SK-N-SH (cell line): ENCODE results near the gene PPP1R36. TPM values are rescaled to one million over a fixed set of nuclear protein-coding genes. Genes with fewer than 3 reads are reported as not detected.

ENCODE experiments used
- CTCF ChIA-PET: fragments of 300-600, 350-600 bp; formaldehyde crosslinking; extraction: SDS; loops from one replicate; lab custom pipeline; 2021; lab: Yijun Ruan, JAX
- POLR2A ChIA-PET: fragments of 350-600 bp; sonication (Branson Sonifier 250); formaldehyde crosslinking; extraction: SDS; loops from one replicate; lab custom pipeline; 2020; ENCODE audit warnings: antibody characterized with exemption, inconsistent platforms; lab: Yijun Ruan, JAX
- DNase-seq: peaks from one replicate; pipeline ENCODE4 v3.0.0; 2012
- H2AFZ ChIP-seq: fragments of 200-600 bp; sonication (generic); 2 replicates; pipeline ENCODE4 v1.8.1; 2016; ENCODE audit warnings: antibody characterized with exemption, mild to moderate bottlenecking, low read depth
- H3F3A ChIP-seq: fragments of 200-600 bp; sonication (generic); replicated peaks from 2 replicates; pipeline ENCODE3; 2016; ENCODE audit warnings: antibody characterized with exemption, mild to moderate bottlenecking; ENCODE audit not compliant: insufficient read depth
- H3K27ac ChIP-seq, 2 experiments: fragments of 200-500 bp in 1 of 2; fragments of 200-600 bp in 1 of 2; sonication (Bioruptor generic) in 1 of 2; sonication (generic), shearing (Covaris generic) in 1 of 2; 2 replicates each; pipeline versions ENCODE4 v1.5.1 to v1.6.1; 2014 to 2016; ENCODE audit warnings: low read depth in 2 of 2, inconsistent platforms in 1 of 2, low read length in 1 of 2, mild to moderate bottlenecking in 1 of 2, mixed read lengths in 1 of 2
- H3K27me3 ChIP-seq: fragments of 200-600 bp; sonication (generic), shearing (Covaris generic); 2 replicates; pipeline ENCODE4 v1.6.1; 2016; ENCODE audit warnings: mixed run types; ENCODE audit not compliant: insufficient read depth
- H3K36me3 ChIP-seq, 2 experiments: fragments of 200-500 bp in 1 of 2; fragments of 200-600 bp in 1 of 2; sonication (Bioruptor generic) in 1 of 2; sonication (generic) in 1 of 2; replicated peaks in 1 of 2; 2 replicates each; pipeline versions ENCODE3 to v1.5.1; 2014 to 2016; ENCODE audit warnings: low read length in 1 of 2, mild to moderate bottlenecking in 1 of 2; ENCODE audit not compliant: insufficient read depth in 2 of 2, control insufficient read depth in 1 of 2
- H3K4me1 ChIP-seq, 2 experiments: fragments of 200-500 bp in 1 of 2; fragments of 200-600 bp in 1 of 2; sonication (Bioruptor generic) in 1 of 2; sonication (generic), shearing (Covaris generic) in 1 of 2; 2 replicates each; pipeline versions ENCODE4 v1.5.1 to v1.6.1; 2014 to 2016; ENCODE audit warnings: low read depth in 1 of 2, low read length in 1 of 2, mixed run types in 1 of 2; ENCODE audit not compliant: insufficient read depth in 2 of 2, control insufficient read depth in 1 of 2
- H3K4me2 ChIP-seq: fragments of 200-600 bp; sonication (generic), shearing (Covaris generic); 2 replicates; pipeline ENCODE4 v1.6.1; 2017; ENCODE audit warnings: mixed run types
- H3K4me3 ChIP-seq, 2 experiments: fragments of 200-500 bp in 1 of 2; fragments of 200-600 bp in 1 of 2; sonication (Bioruptor generic) in 1 of 2; sonication (generic), shearing (Covaris generic) in 1 of 2; 2 replicates each; pipeline versions ENCODE4 v1.5.1 to v1.8.1; 2014 to 2016; ENCODE audit warnings: low read depth in 2 of 2, inconsistent platforms in 1 of 2, low read length in 1 of 2, mild to moderate bottlenecking in 1 of 2, mixed read lengths in 1 of 2, moderate library complexity in 1 of 2
- H3K79me2 ChIP-seq: fragments of 200-600 bp; sonication (generic); 2 replicates; pipeline ENCODE4 v1.8.1; 2017; ENCODE audit warnings: mild to moderate bottlenecking; ENCODE audit not compliant: insufficient read depth
- H3K9ac ChIP-seq: fragments of 200-600 bp; sonication (generic); 2 replicates; pipeline ENCODE4 v1.6.1; 2017; ENCODE audit warnings: mixed run types
- H3K9me2 ChIP-seq: fragments of 200-600 bp; sonication (generic); 2 replicates; pipeline ENCODE4 v1.6.1; 2017; ENCODE audit warnings: mixed run types
- H3K9me3 ChIP-seq: fragments of 200-600 bp; sonication (generic); 2 replicates; pipeline ENCODE4 v1.6.1; 2017; ENCODE audit warnings: mixed run types, mild to moderate bottlenecking, moderate library complexity
- H4K20me1 ChIP-seq: fragments of 200-600 bp; sonication (generic); 2 replicates; pipeline ENCODE4 v1.6.1; 2017; ENCODE audit warnings: mild to moderate bottlenecking, mixed run types; ENCODE audit not compliant: insufficient read depth
- EZH2phosphoT487 ChIP-seq: fragments of 200-600 bp; sonication (generic); IDR thresholded peaks from 2 replicates; pipeline ENCODE4 v1.6.1; 2017; ENCODE audit warnings: low read depth, mixed run types, mild to moderate bottlenecking, antibody characterized with exemption, moderate library complexity, borderline replicate concordance
- FOXJ3 ChIP-seq: sonication (generic); formaldehyde crosslinking; IDR thresholded peaks from 2 replicates; pipeline ENCODE4 v1.5.1; 2020; ENCODE audit warnings: mild to moderate bottlenecking, missing genetic modification reagents
- JUND ChIP-seq: IDR thresholded peaks from 2 replicates; pipeline ENCODE4 v1.4.0; 2012
- MEF2A ChIP-seq: IDR thresholded peaks from 2 replicates; pipeline ENCODE4 v1.4.0; 2012; ENCODE audit warnings: low read depth, borderline replicate concordance
- NFIC ChIP-seq: IDR thresholded peaks from 2 replicates; pipeline ENCODE4 v1.4.0; 2012; ENCODE audit warnings: borderline replicate concordance
- NRF1 ChIP-seq: IDR thresholded peaks from 2 replicates; pipeline ENCODE4 v1.6.1; 2012; ENCODE audit warnings: low read depth, mild to moderate bottlenecking, low read length
- POLR2AphosphoS5 ChIP-seq: IDR thresholded peaks from 2 replicates; pipeline ENCODE4 v1.6.1; 2012; ENCODE audit warnings: low read depth, low read length
- RAD21 ChIP-seq: IDR thresholded peaks from 2 replicates; pipeline ENCODE4 v1.6.1; 2012; ENCODE audit warnings: mild to moderate bottlenecking, low read length
- SMC3 ChIP-seq: IDR thresholded peaks from 2 replicates; pipeline ENCODE4 v1.6.1; 2012; ENCODE audit warnings: low read depth, low read length, improper control_type of control experiment
- WGBS: methylation state at CpG from one replicate; pipeline ENCODE4 v1.1.6; 2017; ENCODE audit warnings: low lambda C conversion rate; 5-methylcytosine and 5-hydroxymethylcytosine counted together
- polyA plus RNA-seq, 3 experiments: library from polyadenylated mRNA; depleted of rRNA; stranded (reverse); fragments of >200 nt; gene quantifications; 2 replicates each; pipeline ENCODE4 v1.2.3, GENCODE V29; 2012
- TF ChIP-seq, protein P1 (sequence below): IDR thresholded peaks from 2 replicates; pipeline ENCODE4 v1.6.1; 2012; ENCODE audit warnings: mild to moderate bottlenecking, low read depth, low read length, moderate library complexity
- TF ChIP-seq, protein P2 (sequence below): fragments of 150-350 bp; IDR thresholded peaks from 2 replicates; pipeline ENCODE4 v1.6.1; 2016; ENCODE audit warnings: mild to moderate bottlenecking, low read depth, low read length

Gene PPP1R36
- polyA plus RNA-seq, 1 of the 3 experiments (the other 2 are of a cell fraction) = 0.08 TPM

DNA sequence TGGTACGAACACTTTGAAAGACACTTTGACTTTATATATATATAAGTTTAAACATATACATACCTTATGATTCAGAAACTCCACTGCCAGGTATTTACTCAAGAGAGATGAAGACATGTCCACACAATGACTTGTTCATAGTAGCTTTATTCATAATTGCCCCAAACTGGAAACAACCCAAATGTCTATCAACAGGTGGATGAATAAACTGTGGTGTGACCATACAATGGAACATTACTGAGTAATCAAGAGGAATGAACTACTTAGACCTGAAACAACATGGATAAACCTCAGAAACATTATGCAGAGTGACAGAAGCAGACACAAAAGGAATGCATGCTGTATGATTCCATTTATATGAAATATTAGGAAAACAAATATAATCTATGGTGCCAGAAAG is 71.1 kb downstream of the PPP1R36 start (continued):
- TF ChIP-seq POLR2AphosphoS5 (no peak), NRF1 (no peak), NFIC (no peak), MEF2A (no peak)
- TF ChIP-seq, protein P1, sequence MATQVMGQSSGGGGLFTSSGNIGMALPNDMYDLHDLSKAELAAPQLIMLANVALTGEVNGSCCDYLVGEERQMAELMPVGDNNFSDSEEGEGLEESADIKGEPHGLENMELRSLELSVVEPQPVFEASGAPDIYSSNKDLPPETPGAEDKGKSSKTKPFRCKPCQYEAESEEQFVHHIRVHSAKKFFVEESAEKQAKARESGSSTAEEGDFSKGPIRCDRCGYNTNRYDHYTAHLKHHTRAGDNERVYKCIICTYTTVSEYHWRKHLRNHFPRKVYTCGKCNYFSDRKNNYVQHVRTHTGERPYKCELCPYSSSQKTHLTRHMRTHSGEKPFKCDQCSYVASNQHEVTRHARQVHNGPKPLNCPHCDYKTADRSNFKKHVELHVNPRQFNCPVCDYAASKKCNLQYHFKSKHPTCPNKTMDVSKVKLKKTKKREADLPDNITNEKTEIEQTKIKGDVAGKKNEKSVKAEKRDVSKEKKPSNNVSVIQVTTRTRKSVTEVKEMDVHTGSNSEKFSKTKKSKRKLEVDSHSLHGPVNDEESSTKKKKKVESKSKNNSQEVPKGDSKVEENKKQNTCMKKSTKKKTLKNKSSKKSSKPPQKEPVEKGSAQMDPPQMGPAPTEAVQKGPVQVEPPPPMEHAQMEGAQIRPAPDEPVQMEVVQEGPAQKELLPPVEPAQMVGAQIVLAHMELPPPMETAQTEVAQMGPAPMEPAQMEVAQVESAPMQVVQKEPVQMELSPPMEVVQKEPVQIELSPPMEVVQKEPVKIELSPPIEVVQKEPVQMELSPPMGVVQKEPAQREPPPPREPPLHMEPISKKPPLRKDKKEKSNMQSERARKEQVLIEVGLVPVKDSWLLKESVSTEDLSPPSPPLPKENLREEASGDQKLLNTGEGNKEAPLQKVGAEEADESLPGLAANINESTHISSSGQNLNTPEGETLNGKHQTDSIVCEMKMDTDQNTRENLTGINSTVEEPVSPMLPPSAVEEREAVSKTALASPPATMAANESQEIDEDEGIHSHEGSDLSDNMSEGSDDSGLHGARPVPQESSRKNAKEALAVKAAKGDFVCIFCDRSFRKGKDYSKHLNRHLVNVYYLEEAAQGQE = no peak
- TF ChIP-seq, all 33 proteins: peak for 0

DNA sequence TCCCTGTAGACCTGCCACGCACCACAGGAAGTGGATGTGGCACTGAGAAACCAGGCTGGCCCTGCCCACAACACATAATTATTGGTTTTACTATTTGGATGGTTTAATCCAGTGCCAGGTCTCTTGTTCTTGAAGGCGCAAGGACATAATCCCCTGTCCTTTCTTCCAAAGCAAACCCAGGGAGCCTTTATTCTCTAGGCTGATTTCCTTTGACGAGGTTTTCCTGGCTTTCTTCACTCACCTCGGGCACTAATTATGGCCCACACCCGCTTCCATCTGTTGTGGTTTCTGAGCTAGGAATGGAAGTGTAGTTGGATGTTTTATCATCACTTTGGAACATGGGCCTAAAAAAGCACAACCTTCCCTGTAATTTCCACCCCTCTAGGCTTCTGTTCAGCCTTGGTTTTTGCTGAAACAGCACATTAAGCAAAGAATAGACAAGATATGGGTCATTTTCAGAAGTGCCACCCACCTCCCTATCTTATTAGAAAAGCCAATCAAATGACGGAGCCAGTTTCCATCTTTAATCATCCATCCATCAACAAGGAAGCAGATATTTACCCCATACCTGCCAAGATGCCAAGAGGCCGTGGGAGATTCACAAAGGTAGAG is 73.9 kb downstream of the PPP1R36 start:
- H3K4me3 ChIP-seq = no peak overlapping the region
- TF ChIP-seq RAD21 (no peak), SMC3 (no peak), FOXJ3 (CRISPR knock-in tag) (no peak), JUND (no peak), EZH2phosphoT487 (no peak), POLR2AphosphoS5 (no peak)
- TF ChIP-seq, protein P2, sequence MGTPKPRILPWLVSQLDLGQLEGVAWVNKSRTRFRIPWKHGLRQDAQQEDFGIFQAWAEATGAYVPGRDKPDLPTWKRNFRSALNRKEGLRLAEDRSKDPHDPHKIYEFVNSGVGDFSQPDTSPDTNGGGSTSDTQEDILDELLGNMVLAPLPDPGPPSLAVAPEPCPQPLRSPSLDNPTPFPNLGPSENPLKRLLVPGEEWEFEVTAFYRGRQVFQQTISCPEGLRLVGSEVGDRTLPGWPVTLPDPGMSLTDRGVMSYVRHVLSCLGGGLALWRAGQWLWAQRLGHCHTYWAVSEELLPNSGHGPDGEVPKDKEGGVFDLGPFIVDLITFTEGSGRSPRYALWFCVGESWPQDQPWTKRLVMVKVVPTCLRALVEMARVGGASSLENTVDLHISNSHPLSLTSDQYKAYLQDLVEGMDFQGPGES = no peak
- no peaks in the 10 kb centered on the region for H3K9me3 ChIP-seq
- H3F3A ChIP-seq = peaks cover 3% of the 10 kb centered on the region
- no peaks in the 10 kb centered on the region for H3K36me3 ChIP-seq
- ChIA-PET POLR2A (no interaction called here), CTCF (interaction anchor here (9.6 kb wide), 1 partner anchor 13 kb away, joined by 64 read pairs; no protein-coding TSS in a partner anchor)
- H3K4me2 ChIP-seq = no peak overlapping the region
- DNase-seq = no peak
- no peak overlapping the region for H3K9ac ChIP-seq
- H2AFZ ChIP-seq = no peak overlapping the region
- no peaks in the 10 kb centered on the region for H3K79me2 ChIP-seq
- no peaks in the 10 kb centered on the region for H3K27me3 ChIP-seq
- 88% methylated on average over 7 of the region's 7 CpGs for WGBS
- no peaks in the 10 kb centered on the region for H4K20me1 ChIP-seq
- H3K4me1 ChIP-seq = peaks cover 2 to 5% of the 10 kb centered on the region in 2 experiments; a peak in 2 of 4 replicates
- no peaks in the 10 kb centered on the region for H3K9me2 ChIP-seq
- no peak overlapping the region for H3K27ac ChIP-seq
